Neural cell (in vitro differentiated cells): ENCODE measurements around the gene RASGEF1C. TPM values are rescaled to one million over a fixed set of nuclear protein-coding genes. Genes with fewer than 3 reads are reported as not detected.

Experiments
- H2AFZ ChIP-seq: fragments of 200-600, 300-800 bp; sonication (generic), shearing (Covaris generic); 2 replicates; pipeline ENCODE4 v1.6.0; 2014; ENCODE audit warnings: low read depth, mild to moderate bottlenecking, antibody characterized with exemption, low read length, moderate library complexity
- H3F3A ChIP-seq: fragments of 200-600 bp; shearing (Covaris generic); 2 replicates; pipeline ENCODE4 v1.6.1; 2016; ENCODE audit warnings: mild to moderate bottlenecking, moderate library complexity, mixed read lengths, antibody characterized with exemption, low read length; ENCODE audit not compliant: insufficient read depth, poor library complexity, severe bottlenecking
- H3K27ac ChIP-seq: fragments of 200-600, 300-800 bp; sonication (generic), shearing (Covaris generic); 2 replicates; pipeline ENCODE4 v1.5.1; 2014; ENCODE audit warnings: mild to moderate bottlenecking, low read length, moderate library complexity
- H3K27me3 ChIP-seq: fragments of 300-800, 200-600 bp; sonication (generic), shearing (Covaris generic); 2 replicates; pipeline ENCODE4 v1.6.0; 2014; ENCODE audit warnings: mild to moderate bottlenecking, low read depth, low read length, moderate library complexity; ENCODE audit not compliant: insufficient read depth
- H3K36me3 ChIP-seq: fragments of 300-800, 200-600 bp; sonication (generic), shearing (Covaris generic); 2 replicates; pipeline ENCODE4 v1.5.1; 2014; ENCODE audit warnings: mild to moderate bottlenecking, antibody characterized with exemption, low read length, moderate library complexity; ENCODE audit not compliant: insufficient read depth
- H3K4me2 ChIP-seq: fragments of 300-800, 200-600 bp; sonication (generic), shearing (Covaris generic); 2 replicates; pipeline ENCODE4 v1.6.0; 2014; ENCODE audit warnings: mild to moderate bottlenecking, low read length
- H3K4me3 ChIP-seq: fragments of 300-800, 200-600 bp; sonication (generic), shearing (Covaris generic); 2 replicates; pipeline ENCODE4 v1.5.1; 2014; ENCODE audit warnings: mild to moderate bottlenecking, low read length, moderate library complexity
- H3K79me2 ChIP-seq: fragments of 200-600 bp; shearing (Covaris generic); replicated peaks from 2 replicates; pipeline ENCODE4 v1.6.0; 2014; ENCODE audit warnings: mild to moderate bottlenecking, low read length, moderate library complexity; ENCODE audit not compliant: insufficient read depth
- H3K9ac ChIP-seq: fragments of 300-800, 200-600 bp; sonication (generic), shearing (Covaris generic); 2 replicates; pipeline ENCODE4 v1.6.1; 2016; ENCODE audit warnings: mild to moderate bottlenecking, low read length, mixed read lengths
- H3K9me2 ChIP-seq: fragments of 200-600 bp; shearing (Covaris generic); 2 replicates; pipeline ENCODE4 v1.6.1; 2016; ENCODE audit warnings: mild to moderate bottlenecking, low read length, mixed read lengths; ENCODE audit not compliant: insufficient read depth
- H3K9me3 ChIP-seq: fragments of 200-600, 300-800 bp; sonication (generic), shearing (Covaris generic); 2 replicates; pipeline ENCODE4 v1.6.1; 2016; ENCODE audit warnings: mild to moderate bottlenecking, mixed run types, low read length, moderate library complexity, mixed read lengths
- H4K20me1 ChIP-seq: fragments of 200-600 bp; shearing (Covaris generic); 2 replicates; pipeline ENCODE4 v1.6.1; 2016; ENCODE audit warnings: mild to moderate bottlenecking, mixed run types; ENCODE audit not compliant: insufficient read depth
- CTCF ChIP-seq: fragments of 450-650 bp; IDR thresholded peaks from 2 replicates; pipeline ENCODE4 v1.5.1; 2014; ENCODE audit warnings: antibody characterized with exemption, mild to moderate bottlenecking, moderate library complexity; ENCODE audit not compliant: poor library complexity, severe bottlenecking
- EP300 ChIP-seq: fragments of 450-650 bp; conservative IDR thresholded peaks from 2 replicates; pipeline ENCODE4 v1.6.1; 2014; ENCODE audit warnings: antibody characterized with exemption, mild to moderate bottlenecking, moderate library complexity; ENCODE audit not compliant: poor library complexity, severe bottlenecking
- EZH2 ChIP-seq: fragments of 200-600, 300-800 bp; shearing (Covaris generic), sonication (generic); IDR thresholded peaks from 2 replicates; pipeline ENCODE4 v1.6.1; 2014; ENCODE audit warnings: antibody characterized with exemption, low read length, borderline replicate concordance, mild to moderate bottlenecking; ENCODE audit not compliant: insufficient read depth, poor library complexity, severe bottlenecking
- MXI1 ChIP-seq: fragments of 450-650 bp; conservative IDR thresholded peaks from 2 replicates; pipeline ENCODE4 v1.6.1; 2014; ENCODE audit warnings: antibody characterized with exemption, mild to moderate bottlenecking; ENCODE audit not compliant: poor library complexity, severe bottlenecking
- POLR2AphosphoS5 ChIP-seq: IDR thresholded peaks from 2 replicates; pipeline ENCODE4 v1.6.1; 2012
- RAD21 ChIP-seq: fragments of 450-650 bp; conservative IDR thresholded peaks from 2 replicates; pipeline ENCODE4 v1.6.1; 2014; ENCODE audit warnings: antibody characterized with exemption, mild to moderate bottlenecking, moderate library complexity
- REST ChIP-seq: IDR thresholded peaks from 2 replicates; pipeline ENCODE4 v1.6.1; 2012; ENCODE audit warnings: borderline replicate concordance
- SMC3 ChIP-seq: fragments of 450-650 bp; conservative IDR thresholded peaks from 2 replicates; pipeline ENCODE4 v1.6.1; 2014; ENCODE audit warnings: antibody characterized with exemption, mild to moderate bottlenecking, moderate library complexity; ENCODE audit not compliant: poor library complexity
- TAF1 ChIP-seq: IDR thresholded peaks from 2 replicates; pipeline ENCODE4 v1.6.1; 2012; ENCODE audit warnings: low read depth
- polyA plus RNA-seq: library from polyadenylated mRNA; depleted of rRNA; stranded (reverse); fragments of >200 nt; gene quantifications from 2 replicates; pipeline ENCODE4 v1.2.3, GENCODE V29; 2014

RASGEF1C gene
- polyA plus RNA-seq, 1 donor from 2014 or later = 5.3 TPM

- Histone ChIP-seq H3K4me3 (no peak overlapping the region), H3K9ac (no peak overlapping the region), H2AFZ (no peak overlapping the region), H3K9me2 (no peaks in the 10 kb centered on the region), H3K4me2 (no peak overlapping the region), H3K9me3 (no peaks in the 10 kb centered on the region), H3K79me2 (no peaks in the 10 kb centered on the region), H3K27ac (no peak overlapping the region), H3K36me3 (no peaks in the 10 kb centered on the region), H3F3A (no peaks in the 10 kb centered on the region), H4K20me1 (no peaks in the 10 kb centered on the region), H3K27me3 (no peaks in the 10 kb centered on the region)
- TF ChIP-seq CTCF (no peak), RAD21 (no peak), SMC3 (no peak), POLR2AphosphoS5 (no peak), REST (no peak), TAF1 (no peak), MXI1 (no peak), EZH2 (no peak), EP300 (no peak)
Observed at GRCh38 chr5:180097163-180097894, 111.7 kb downstream of the RASGEF1C start.

GRCh38 chr5:180096616-180097015, 112.4 kb downstream of the RASGEF1C start:
- H4K20me1 ChIP-seq = no peaks in the 10 kb centered on the region
- no peaks in the 10 kb centered on the region for H3K9me3 ChIP-seq
- H3K9me2 ChIP-seq = no peaks in the 10 kb centered on the region
- TF ChIP-seq EP300 = no peak
- TF ChIP-seq MXI1 = no peak
- TF ChIP-seq RAD21 = no peak
- TF ChIP-seq POLR2AphosphoS5 = no peak
- TF ChIP-seq REST = no peak
- no peak for TF ChIP-seq TAF1
- no peak for TF ChIP-seq CTCF
- no peak overlapping the region for H2AFZ ChIP-seq
- no peak overlapping the region for H3K9ac ChIP-seq
- H3K27me3 ChIP-seq = no peaks in the 10 kb centered on the region
- no peaks in the 10 kb centered on the region for H3K79me2 ChIP-seq
- no peak overlapping the region for H3K4me2 ChIP-seq
- H3K36me3 ChIP-seq = no peaks in the 10 kb centered on the region
- H3K4me3 ChIP-seq = no peak overlapping the region
- H3F3A ChIP-seq = no peaks in the 10 kb centered on the region
- H3K27ac ChIP-seq = no peak overlapping the region
